ENCODE measurements around the gene DLX1.

GRCh38 chr2:172098650-172099471 is 13.6 kb downstream of the DLX1 start:
- no peak for TF ChIP-seq CTCF (IDR thresholded peaks at IDR 0.05 in 4 of 5, conservative IDR thresholded peaks at IDR 0.05 in 1 of 5)
- TF ChIP-seq POLR2A (IDR thresholded peaks at IDR 0.05) = no peak
